ENCODE measurements around the gene SPARCL1. TPM values are rescaled to one million over a fixed set of nuclear protein-coding genes. Genes with fewer than 3 reads are reported as not detected.

The SPARCL1 gene
- total and polyA plus RNA-seq, 10 of the 15 experiments (the other 5 are each of a cell fraction or from before 2014, with no cell fraction given): 0.10 to 1.1 TPM; not detected in 8

GRCh38 chr4:87551361-87551760 is 22.2 kb upstream of the SPARCL1 start:
- ATAC-seq (no peak), FAIRE-seq (no peak), DNase-seq (ENCODE audit: low read depth, low spot score) (no peak)
- 25% methylated on average over 3 of the region's 3 CpGs for WGBS (ENCODE audit: insufficient coverage, insufficient replicate concordance, low lambda C conversion rate, missing lambda C conversion rate)
- H3K4me3 ChIP-seq: no peak overlapping the region
- no peaks in the 10 kb centered on the region; a peak in 1 of 4 replicates for H3K27me3 ChIP-seq (replicated peaks in 1 of 2; ENCODE audit: control insufficient read depth in 2 of 2, insufficient read depth in 2 of 2, low read length in 1 of 2)
- H2AFZ ChIP-seq (ENCODE audit: control insufficient read depth, low read depth, low read length): no peak overlapping the region
- H3K9ac ChIP-seq (ENCODE audit: control insufficient read depth, insufficient read depth, low read length): no peak overlapping the region
- ChIA-PET POLR2A (no interaction called here), RAD21 (ENCODE audit: unreplicated experiment) (no interaction called here), SMC1A (ENCODE audit: uncharacterized antibody, unreplicated experiment) (no interaction called here), CTCF (no interaction called here)
- no peaks in the 10 kb centered on the region for H3K36me3 ChIP-seq (ENCODE audit: control insufficient read depth in 2 of 2, insufficient read depth in 2 of 2, low read length in 1 of 2)
- no peaks in the 10 kb centered on the region for H4K20me1 ChIP-seq (ENCODE audit: control insufficient read depth, insufficient read depth)
- in situ Hi-C loops (cut with MboI) (no loop called here), intact Hi-C loops (cut with micrococcal nuclease; ENCODE audit: unreplicated experiment) (no loop called here)
- H3K79me2 ChIP-seq (ENCODE audit: control insufficient read depth, insufficient read depth, low read length): no peaks in the 10 kb centered on the region
- H3K9me3 ChIP-seq (replicated peaks; ENCODE audit: control insufficient read depth, insufficient read depth, low read length): no peaks in the 10 kb centered on the region
- H3K4me2 ChIP-seq (ENCODE audit: control insufficient read depth, insufficient read depth): no peak overlapping the region
- BruUV-seq (replicated peaks): no TSS peak
- no peak overlapping the region for H3K27ac ChIP-seq (ENCODE audit: control insufficient read depth, insufficient read depth)
- H3K4me1 ChIP-seq (ENCODE audit: control insufficient read depth, insufficient read depth, low read length): no peaks in the 10 kb centered on the region
- no peak for TF ChIP-seq EZH2 (IDR thresholded peaks at IDR 0.05; ENCODE audit: borderline replicate concordance, control insufficient read depth, low read depth, low read length)
- TF ChIP-seq E2F4 (IDR thresholded peaks at IDR 0.05; ENCODE audit: low read depth, low read length): no peak
- no peak for TF ChIP-seq TCF7 (IDR thresholded peaks at IDR 0.05; ENCODE audit: borderline replicate concordance)
- TF ChIP-seq SMC3 (IDR thresholded peaks at IDR 0.05; ENCODE audit: borderline replicate concordance, low read length): no peak
- TF ChIP-seq SIX5 (IDR thresholded peaks at IDR 0.05; ENCODE audit: low read depth, low read length, severe bottlenecking): no peak
- TF ChIP-seq, protein P1, sequence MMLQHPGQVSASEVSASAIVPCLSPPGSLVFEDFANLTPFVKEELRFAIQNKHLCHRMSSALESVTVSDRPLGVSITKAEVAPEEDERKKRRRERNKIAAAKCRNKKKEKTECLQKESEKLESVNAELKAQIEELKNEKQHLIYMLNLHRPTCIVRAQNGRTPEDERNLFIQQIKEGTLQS (IDR thresholded peaks at IDR 0.05; ENCODE audit: borderline replicate concordance, extremely low read depth, low read depth, low read length): no peak
- TF ChIP-seq GABPA (IDR thresholded peaks at IDR 0.05; ENCODE audit: low read depth): no peak
- TF ChIP-seq SRF (IDR thresholded peaks at IDR 0.05; ENCODE audit: low read depth in 2 of 2, low read length in 2 of 2): no peak
- TF ChIP-seq BCLAF1 (IDR thresholded peaks at IDR 0.05): no peak
- TF ChIP-seq TCF3 (IDR thresholded peaks at IDR 0.05; ENCODE audit: borderline replicate concordance, insufficient read depth, low read depth, low read length): no peak
- TF ChIP-seq STAT1 (conservative IDR thresholded peaks at IDR 0.05): no peak
- no peak for TF ChIP-seq YBX1 (IDR thresholded peaks at IDR 0.05)
- TF ChIP-seq POU2F2 (IDR thresholded peaks at IDR 0.05; ENCODE audit: borderline replicate concordance, low read depth, low read length): no peak
- TF ChIP-seq LARP7 (IDR thresholded peaks at IDR 0.05): no peak
- no peak for TF ChIP-seq HCFC1 (IDR thresholded peaks at IDR 0.05; ENCODE audit: low read length)
- TF ChIP-seq, protein P2, sequence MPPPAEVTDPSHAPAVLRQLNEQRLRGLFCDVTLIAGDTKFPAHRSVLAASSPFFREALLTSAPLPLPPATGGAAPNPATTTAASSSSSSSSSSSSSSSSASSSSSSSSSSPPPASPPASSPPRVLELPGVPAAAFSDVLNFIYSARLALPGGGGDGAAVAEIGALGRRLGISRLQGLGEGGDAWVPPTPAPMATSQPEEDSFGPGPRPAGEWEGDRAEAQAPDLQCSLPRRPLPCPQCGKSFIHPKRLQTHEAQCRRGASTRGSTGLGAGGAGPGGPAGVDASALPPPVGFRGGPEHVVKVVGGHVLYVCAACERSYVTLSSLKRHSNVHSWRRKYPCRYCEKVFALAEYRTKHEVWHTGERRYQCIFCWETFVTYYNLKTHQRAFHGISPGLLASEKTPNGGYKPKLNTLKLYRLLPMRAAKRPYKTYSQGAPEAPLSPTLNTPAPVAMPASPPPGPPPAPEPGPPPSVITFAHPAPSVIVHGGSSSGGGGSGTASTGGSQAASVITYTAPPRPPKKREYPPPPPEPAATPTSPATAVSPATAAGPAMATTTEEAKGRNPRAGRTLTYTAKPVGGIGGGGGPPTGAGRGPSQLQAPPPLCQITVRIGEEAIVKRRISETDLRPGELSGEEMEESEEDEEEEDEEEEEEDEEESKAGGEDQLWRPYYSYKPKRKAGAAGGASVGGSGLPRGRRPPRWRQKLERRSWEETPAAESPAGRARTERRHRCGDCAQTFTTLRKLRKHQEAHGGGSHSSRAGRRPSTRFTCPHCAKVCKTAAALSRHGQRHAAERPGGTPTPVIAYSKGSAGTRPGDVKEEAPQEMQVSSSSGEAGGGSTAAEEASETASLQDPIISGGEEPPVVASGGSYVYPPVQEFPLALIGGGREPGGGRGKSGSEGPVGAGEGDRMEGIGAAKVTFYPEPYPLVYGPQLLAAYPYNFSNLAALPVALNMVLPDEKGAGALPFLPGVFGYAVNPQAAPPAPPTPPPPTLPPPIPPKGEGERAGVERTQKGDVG (CRISPR knock-in tag; IDR thresholded peaks at IDR 0.05): no peak

Data from GM12878 (cell line).